WERI-Rb-1 (cell line): ENCODE data around the gene FCGR1A.
"Not testable (repeated sequence)": the region's sequence is repeated elsewhere in the genome, so short reads cannot be mapped to it uniquely, and the experiment has no call there.

ENCODE experiments used
- DNase-seq: peaks from one replicate; pipeline ENCODE4 v3.0.0-alpha.2; 2020
- H3K27ac ChIP-seq: fragments of 250-450 bp; sonication (Bioruptor Pico); 2 replicates; pipeline ENCODE4 v1.5.1; 2020; ENCODE audit warnings: mild to moderate bottlenecking, moderate library complexity
- H3K27me3 ChIP-seq: fragments of 250-450 bp; sonication (Bioruptor Pico); 2 replicates; pipeline ENCODE4 v1.5.1; 2021; ENCODE audit warnings: mild to moderate bottlenecking, low read depth, moderate library complexity; ENCODE audit not compliant: insufficient read depth, severe bottlenecking
- H3K36me3 ChIP-seq: fragments of 250-450 bp; sonication (Bioruptor Pico); 2 replicates; pipeline ENCODE4 v1.5.1; 2020; ENCODE audit warnings: mild to moderate bottlenecking, moderate library complexity
- H3K4me3 ChIP-seq: 2 replicates; pipeline ENCODE4 v1.5.1; 2011; ENCODE audit warnings: low read depth, mild to moderate bottlenecking, control low read depth, low read length
- H3K9me3 ChIP-seq: fragments of 250-450 bp; sonication (Bioruptor Pico); 2 replicates; pipeline ENCODE4 v1.5.1; 2021; ENCODE audit warnings: mild to moderate bottlenecking, moderate library complexity; ENCODE audit not compliant: severe bottlenecking
- TF ChIP-seq, protein P1 (sequence below): IDR thresholded peaks from 2 replicates; pipeline ENCODE4 v1.5.1; 2011; ENCODE audit warnings: low read depth, mild to moderate bottlenecking, control low read depth, inconsistent platforms, low read length

The FCGR1A gene

DNA sequence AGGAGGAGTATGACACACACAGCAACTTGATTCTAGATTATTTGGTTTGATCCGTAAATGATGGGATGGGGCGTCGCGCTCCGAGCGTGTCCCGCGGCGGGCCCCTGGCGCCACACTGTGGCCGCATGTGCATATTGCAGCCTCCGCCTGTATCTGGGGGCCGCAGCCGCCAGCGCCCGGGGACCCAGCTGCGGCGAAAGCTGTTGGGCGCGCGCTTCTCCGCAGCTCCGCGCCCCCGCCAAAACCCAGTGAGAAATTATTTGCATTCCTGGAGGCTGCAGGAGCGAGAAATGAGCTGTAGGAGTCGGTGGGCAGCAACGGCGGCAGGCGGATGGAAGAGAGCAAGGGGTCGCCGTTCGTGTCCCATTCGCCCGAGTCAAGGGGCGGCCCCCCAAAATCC, 10.0 kb downstream of the FCGR1A start:
- peak overlapping the region; percentile 54 for H3K4me3 ChIP-seq
- H3K9me3 ChIP-seq, H3K36me3 ChIP-seq, H3K27me3 ChIP-seq: not testable (repeated sequence)
- H3K27ac ChIP-seq = peak overlapping the region; percentile 83
- DNase-seq = peak; percentile 77
- TF ChIP-seq, protein P1, sequence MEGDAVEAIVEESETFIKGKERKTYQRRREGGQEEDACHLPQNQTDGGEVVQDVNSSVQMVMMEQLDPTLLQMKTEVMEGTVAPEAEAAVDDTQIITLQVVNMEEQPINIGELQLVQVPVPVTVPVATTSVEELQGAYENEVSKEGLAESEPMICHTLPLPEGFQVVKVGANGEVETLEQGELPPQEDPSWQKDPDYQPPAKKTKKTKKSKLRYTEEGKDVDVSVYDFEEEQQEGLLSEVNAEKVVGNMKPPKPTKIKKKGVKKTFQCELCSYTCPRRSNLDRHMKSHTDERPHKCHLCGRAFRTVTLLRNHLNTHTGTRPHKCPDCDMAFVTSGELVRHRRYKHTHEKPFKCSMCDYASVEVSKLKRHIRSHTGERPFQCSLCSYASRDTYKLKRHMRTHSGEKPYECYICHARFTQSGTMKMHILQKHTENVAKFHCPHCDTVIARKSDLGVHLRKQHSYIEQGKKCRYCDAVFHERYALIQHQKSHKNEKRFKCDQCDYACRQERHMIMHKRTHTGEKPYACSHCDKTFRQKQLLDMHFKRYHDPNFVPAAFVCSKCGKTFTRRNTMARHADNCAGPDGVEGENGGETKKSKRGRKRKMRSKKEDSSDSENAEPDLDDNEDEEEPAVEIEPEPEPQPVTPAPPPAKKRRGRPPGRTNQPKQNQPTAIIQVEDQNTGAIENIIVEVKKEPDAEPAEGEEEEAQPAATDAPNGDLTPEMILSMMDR = peak; percentile 53

DNA sequence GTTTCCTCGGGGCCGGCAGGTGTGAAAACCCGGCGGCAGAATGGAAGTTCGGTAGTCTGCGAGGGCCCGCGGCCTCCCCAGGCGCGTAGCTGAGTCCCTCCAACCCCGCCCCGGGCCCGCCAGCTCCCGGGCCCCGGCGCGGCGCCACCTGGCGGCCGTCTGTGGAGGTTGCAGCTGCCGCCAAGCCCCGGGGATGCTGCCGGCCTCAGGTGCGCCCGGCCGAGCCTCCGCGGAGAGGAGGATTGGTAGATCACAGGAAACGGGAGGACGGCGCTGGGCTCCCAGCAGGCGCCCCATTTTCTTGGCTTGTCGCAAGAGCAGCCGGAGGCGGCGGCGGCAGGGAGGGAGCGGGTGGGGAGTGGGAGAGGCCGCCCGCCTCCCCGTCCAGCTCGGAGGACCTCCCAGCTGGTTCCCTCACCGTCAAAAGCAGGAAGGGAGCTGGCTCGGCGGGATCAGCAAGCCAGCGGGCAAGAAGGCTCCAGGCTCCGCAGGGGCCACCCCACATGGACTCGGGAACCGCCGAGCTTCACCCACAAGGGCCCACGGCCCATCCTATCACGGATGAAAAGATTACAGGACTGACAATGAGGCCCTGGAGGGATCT, 10.5 kb downstream of the FCGR1A start:
- H3K27ac ChIP-seq = peak overlapping the region; percentile 83
- not testable (repeated sequence) for H3K27me3 ChIP-seq, H3K9me3 ChIP-seq, H3K36me3 ChIP-seq
- TF ChIP-seq, protein P1 = peak; percentile 76
- DNase-seq = peak; percentile 91
- H3K4me3 ChIP-seq = peak overlapping the region; percentile 54

DNA sequence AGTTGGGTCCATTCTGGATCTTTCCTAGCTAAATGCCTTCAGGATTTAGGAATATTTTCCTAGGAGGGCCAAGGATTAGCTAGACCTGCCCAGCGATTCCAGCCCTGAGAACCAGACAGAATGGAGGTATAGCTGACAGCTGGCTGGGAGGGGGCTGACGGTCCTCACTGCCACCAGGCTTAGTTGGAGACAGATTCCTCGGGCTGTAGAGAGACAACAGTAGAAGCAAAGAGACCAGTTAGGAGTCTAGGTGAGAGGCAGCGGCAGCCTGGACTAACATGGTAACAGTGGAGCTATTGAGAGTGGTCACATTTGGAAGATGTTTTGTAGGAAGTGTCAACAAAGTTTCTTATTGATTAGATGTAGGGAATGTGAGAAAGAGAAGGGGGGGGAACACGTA, 11.4 kb downstream of the FCGR1A start:
- not testable (repeated sequence) for H3K9me3 ChIP-seq, H3K36me3 ChIP-seq, H3K27ac ChIP-seq, H3K27me3 ChIP-seq
- peak overlapping the region; percentile 54 for H3K4me3 ChIP-seq
- peak; percentile 57 for DNase-seq

DNA sequence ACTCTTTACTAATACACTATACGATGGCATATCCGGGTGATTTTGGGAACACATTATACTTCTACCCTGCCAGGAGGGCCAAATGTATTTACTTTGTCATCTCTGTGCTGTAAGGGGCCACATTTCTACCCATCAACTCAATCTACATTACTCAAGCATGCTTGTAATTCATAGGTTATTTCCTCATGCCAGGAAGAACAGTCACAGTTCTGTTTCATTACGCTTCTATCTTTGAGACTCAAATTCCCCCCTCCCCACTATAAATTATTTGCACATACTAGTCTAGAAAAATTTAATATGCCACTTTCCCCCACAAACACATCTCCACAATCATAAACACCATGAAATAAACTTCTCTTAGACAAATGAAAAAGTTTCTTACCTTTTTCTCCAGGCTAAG, 19.1 kb downstream of the FCGR1A start:
- not testable (repeated sequence) for H3K36me3 ChIP-seq, H3K4me3 ChIP-seq, DNase-seq, H3K9me3 ChIP-seq, H3K27ac ChIP-seq, H3K27me3 ChIP-seq

DNA sequence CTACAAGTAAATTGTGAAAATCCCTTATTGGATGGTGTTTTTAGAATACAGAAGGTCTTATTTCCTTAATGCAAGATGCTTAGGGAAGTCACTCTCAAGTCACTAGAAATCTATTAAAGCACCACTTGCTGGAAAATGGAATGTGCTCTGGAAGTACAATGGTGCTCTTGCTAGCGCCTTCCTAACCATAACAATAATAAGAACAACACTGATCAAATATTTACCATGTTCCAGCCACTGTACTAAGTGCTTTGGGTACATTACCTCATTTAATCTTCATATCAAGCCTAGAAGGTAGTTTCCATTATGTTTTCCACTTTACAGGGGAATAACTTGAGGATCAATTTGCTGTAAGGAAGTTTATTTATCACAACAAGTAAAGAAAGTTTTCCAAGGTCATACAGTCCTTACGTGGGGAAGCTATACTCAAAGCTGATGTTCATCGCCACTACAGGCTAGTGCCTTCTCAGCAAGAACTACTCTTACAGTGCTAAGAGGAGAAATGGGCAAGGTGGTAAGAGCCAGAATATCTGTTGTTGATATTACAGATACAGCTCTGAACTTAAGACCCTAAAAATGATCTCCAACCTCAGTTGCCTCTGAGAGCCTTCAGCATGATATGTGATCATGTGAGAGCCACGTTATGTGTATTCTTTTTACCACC, 22.1 kb downstream of the FCGR1A start:
- H3K9me3 ChIP-seq, DNase-seq, H3K36me3 ChIP-seq, H3K27ac ChIP-seq, H3K4me3 ChIP-seq, H3K27me3 ChIP-seq: not testable (repeated sequence)

DNA sequence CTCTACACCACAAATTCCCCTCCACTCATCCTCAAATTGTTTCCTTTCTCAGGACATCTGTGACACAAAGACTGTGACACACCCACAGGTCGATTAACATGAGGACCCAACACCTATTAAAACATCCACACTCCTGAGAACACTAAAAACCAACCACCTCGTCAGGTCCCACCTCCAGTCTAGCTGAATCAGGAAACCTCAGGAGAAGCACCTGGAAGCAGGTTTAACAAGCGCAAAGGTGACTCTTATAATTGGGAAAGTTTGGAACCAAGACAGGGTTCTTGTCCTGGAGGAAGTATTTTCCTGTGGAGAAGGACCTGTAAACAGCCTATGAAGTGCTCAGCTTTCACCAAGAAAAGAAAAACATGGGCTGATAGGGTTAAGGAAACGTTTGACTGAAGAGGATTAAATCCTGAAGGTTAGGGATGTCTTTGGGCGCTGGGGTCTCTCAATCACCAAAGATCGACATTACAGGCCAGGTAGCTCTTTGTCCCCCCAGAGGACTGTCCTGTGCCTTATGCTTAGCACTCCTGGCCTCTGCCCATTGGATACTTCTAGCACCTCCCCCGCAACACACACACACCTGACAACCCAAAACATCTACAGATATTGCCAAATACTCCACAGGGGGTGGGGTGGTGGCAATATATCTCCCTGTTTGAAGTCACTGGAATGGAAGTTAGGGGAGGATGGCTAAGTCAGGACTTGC, 28.4 kb downstream of the FCGR1A start:
- H3K9me3 ChIP-seq = peaks cover 13% of the 10 kb centered on the region
- not testable (repeated sequence) for H3K27ac ChIP-seq, H3K36me3 ChIP-seq, H3K4me3 ChIP-seq, H3K27me3 ChIP-seq, DNase-seq

DNA sequence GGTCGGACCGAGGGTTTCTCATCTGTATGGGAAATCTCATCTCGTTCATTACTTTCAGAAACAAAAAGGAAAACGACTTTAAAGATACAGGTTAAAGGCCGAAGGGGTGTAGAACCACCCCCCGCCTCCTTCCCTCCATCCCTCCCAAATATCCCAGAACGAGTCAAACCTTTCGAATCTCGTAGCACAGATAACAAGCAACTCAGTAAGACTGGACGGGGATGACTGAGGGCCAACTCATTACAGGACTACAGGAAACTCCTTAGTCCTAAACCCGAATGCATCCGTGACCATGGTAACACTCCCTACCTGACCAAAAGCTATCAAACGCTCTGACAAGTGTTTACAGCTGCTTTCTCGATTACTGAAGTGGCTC, 29.0 kb downstream of the FCGR1A start:
- not testable (repeated sequence) for H3K27me3 ChIP-seq, H3K4me3 ChIP-seq, H3K27ac ChIP-seq, DNase-seq, H3K36me3 ChIP-seq
- peaks cover 13% of the 10 kb centered on the region for H3K9me3 ChIP-seq

DNA sequence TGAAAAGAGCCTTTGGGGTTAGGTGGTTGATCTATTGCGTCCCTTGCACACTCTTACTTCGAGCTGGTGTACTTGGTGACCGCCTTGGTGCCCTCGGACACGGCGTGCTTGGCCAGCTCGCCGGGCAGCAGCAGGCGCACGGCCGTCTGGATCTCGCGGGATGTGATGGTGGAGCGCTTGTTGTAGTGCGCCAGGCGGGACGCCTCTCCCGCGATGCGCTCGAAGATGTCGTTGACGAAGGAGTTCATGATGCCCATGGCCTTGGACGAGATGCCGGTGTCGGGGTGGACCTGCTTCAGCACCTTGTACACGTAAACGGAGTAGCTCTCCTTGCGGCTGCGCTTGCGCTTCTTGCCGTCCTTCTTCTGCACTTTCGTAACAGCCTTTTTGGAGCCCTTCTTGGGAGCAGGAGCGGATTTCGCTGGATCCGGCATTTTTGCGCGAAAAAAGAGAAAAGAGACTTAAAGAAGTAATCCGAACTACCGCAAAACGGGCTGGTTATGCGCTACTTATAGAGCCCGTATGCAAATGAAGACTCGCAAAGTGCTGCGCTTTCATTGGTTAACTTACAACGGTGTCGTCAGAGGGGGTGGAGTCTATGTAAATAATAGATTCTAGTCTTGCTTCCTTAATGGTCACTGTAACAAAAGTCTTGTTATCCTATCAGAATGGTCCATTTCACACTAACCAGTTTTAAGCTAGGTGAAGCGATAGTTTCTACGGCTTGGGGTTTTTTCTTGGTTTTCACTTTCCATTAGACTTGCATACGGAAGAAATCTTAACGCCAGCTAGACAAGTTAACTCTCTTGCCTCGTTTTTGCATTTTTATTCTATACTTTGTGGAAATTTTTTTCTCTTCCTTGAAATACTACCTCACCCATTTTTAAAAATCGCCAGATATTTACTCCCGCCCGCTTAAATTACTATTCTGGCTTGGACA, 29.7 kb downstream of the FCGR1A start:
- H3K36me3 ChIP-seq, H3K27ac ChIP-seq, DNase-seq, H3K27me3 ChIP-seq, H3K4me3 ChIP-seq: not testable (repeated sequence)
- peaks cover 13% of the 10 kb centered on the region for H3K9me3 ChIP-seq

DNA sequence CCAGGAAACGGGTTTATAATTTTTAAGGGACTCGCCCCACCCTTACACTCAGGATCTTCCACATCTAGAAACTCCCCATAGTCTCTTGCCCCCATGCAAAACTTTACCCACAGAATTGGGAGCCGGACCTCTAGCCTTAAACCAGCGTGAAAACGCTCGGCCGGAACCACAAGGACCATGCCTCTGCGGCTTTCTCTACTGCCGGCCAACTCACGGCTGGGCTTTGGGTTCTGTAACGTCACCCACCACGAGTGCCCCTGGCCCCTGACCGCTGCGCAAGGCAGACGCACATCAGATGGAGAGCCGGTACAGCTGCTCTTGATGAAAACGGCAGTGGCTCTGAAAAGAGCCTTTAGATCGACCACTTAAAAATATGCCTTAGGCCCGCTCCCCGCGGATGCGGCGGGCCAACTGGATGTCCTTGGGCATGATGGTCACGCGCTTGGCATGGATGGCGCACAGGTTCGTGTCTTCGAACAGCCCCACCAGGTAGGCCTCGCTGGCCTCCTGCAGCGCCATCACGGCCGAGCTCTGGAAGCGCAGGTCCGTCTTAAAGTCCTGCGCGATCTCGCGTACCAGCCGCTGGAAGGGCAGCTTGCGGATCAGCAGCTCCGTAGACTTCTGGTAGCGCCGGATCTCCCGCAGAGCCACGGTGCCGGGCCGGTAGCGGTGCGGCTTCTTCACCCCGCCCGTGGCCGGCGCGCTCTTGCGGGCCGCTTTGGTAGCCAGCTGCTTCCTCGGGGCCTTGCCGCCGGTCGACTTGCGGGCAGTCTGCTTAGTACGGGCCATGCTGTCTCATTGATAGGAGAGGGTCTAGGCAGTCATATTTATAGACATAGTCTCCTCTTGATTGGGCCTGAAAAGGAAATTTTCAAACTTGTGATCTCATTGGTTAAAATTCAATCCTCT, 30.7 kb downstream of the FCGR1A start:
- not testable (repeated sequence) for H3K27ac ChIP-seq

DNA sequence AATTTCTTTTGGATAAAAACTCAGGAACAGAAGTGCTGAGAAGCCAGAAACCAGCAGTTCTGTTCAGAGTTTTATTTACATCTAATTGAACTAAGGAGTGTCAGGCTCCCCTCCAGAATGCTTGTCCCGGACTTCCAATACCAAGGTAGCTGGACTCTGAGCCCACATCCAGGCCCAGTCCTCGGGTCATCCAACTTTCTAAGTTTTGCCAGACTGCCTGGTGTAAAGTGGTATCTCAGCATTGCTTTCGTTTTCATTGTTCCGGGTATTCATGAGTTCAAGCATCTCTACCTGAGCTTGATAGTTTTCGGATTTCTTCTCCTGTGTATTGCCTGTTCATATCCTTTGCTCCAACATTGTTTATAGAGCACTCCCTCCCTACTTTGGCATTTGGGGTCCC, 37.9 kb downstream of the FCGR1A start:
- not testable (repeated sequence) for H3K36me3 ChIP-seq, H3K9me3 ChIP-seq, H3K4me3 ChIP-seq, H3K27me3 ChIP-seq, DNase-seq, H3K27ac ChIP-seq

More for the DNA sequence above, 30.7 kb downstream of the FCGR1A start:
- not testable (repeated sequence) for H3K36me3 ChIP-seq, DNase-seq, H3K27me3 ChIP-seq, H3K4me3 ChIP-seq
- peaks cover 13% of the 10 kb centered on the region for H3K9me3 ChIP-seq

DNA sequence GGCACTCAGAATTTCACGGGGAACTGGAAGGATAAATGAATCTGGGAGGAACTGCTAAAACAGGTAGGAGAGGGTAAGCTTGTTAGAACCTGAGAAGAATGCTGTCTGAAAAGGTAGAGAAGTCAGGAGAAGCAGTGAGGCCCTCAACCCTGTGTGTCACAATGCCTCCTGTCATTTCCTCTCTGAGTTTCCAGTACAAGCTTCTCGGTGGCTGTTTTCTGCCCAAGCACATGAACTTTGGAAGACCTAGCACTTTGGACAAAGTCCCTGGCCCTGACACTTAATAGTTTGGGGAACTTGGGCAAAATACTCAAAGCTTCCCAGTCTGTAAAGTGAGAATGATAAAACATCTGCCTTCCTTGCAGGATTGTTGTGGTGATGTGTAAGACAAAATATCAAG, 44.1 kb downstream of the FCGR1A start:
- not testable (repeated sequence) for H3K9me3 ChIP-seq, H3K36me3 ChIP-seq, DNase-seq, H3K27ac ChIP-seq, H3K4me3 ChIP-seq, H3K27me3 ChIP-seq
